Loucy (cell line): Measurements from ENCODE around the gene ABTB2.

ENCODE experiments used
- H2AFZ ChIP-seq: fragments of 200-600 bp; sonication (generic); 2 replicates; pipeline ENCODE4 v1.6.0; 2016; ENCODE audit warnings: antibody characterized with exemption, mild to moderate bottlenecking, low read length, moderate library complexity
- H3F3A ChIP-seq: fragments of 200-600 bp; 2 replicates; pipeline ENCODE4 v1.6.0; 2016; ENCODE audit warnings: antibody characterized with exemption, low read depth, mild to moderate bottlenecking
- H3K27me3 ChIP-seq: fragments of 200-600 bp; sonication (generic); 2 replicates; pipeline ENCODE4 v1.6.1; 2014; ENCODE audit warnings: low read length, mild to moderate bottlenecking; ENCODE audit not compliant: insufficient read depth, poor library complexity, severe bottlenecking
- H3K36me3 ChIP-seq: fragments of 200-600 bp; sonication (generic); 2 replicates; pipeline ENCODE4 v1.6.1; 2016; ENCODE audit warnings: low read length; ENCODE audit not compliant: insufficient read depth
- H3K4me1 ChIP-seq: fragments of 200-600 bp; sonication (generic); 2 replicates; pipeline ENCODE4 v1.5.1; 2014; ENCODE audit warnings: low read length, mild to moderate bottlenecking; ENCODE audit not compliant: insufficient read depth, poor library complexity, severe bottlenecking
- H3K4me2 ChIP-seq: fragments of 200-600 bp; sonication (generic); 2 replicates; pipeline ENCODE4 v1.6.0; 2014; ENCODE audit warnings: antibody characterized with exemption, low read length, low read depth, mild to moderate bottlenecking; ENCODE audit not compliant: poor library complexity, severe bottlenecking
- H3K4me3 ChIP-seq: fragments of 200-600 bp; sonication (generic); 2 replicates; pipeline ENCODE4 v1.5.1; 2014; ENCODE audit warnings: low read length, mild to moderate bottlenecking, mixed read lengths; ENCODE audit not compliant: poor library complexity, severe bottlenecking
- H3K79me2 ChIP-seq: fragments of 200-600 bp; sonication (generic); 2 replicates; pipeline ENCODE4 v1.6.1; 2014; ENCODE audit warnings: low read length; ENCODE audit not compliant: insufficient read depth
- H3K9ac ChIP-seq: fragments of 200-600 bp; sonication (generic); 2 replicates; pipeline ENCODE4 v1.6.0; 2014; ENCODE audit warnings: mild to moderate bottlenecking, low read depth, low read length, moderate library complexity; ENCODE audit not compliant: poor library complexity, severe bottlenecking
- H3K9me2 ChIP-seq: fragments of 200-600 bp; sonication (generic); replicated peaks from 2 replicates; pipeline ENCODE4 v1.6.1; 2016; ENCODE audit warnings: low read depth, low read length, mixed read lengths
- H3K9me3 ChIP-seq: fragments of 200-600 bp; sonication (generic); 2 replicates; pipeline ENCODE4 v1.6.1; 2014; ENCODE audit warnings: mild to moderate bottlenecking, antibody characterized with exemption, low read length, low read depth; ENCODE audit not compliant: insufficient read depth
- H4K20me1 ChIP-seq: fragments of 200-600 bp; sonication (generic); 2 replicates; pipeline ENCODE4 v1.6.0; 2014; ENCODE audit warnings: antibody characterized with exemption, low read length, mild to moderate bottlenecking; ENCODE audit not compliant: insufficient read depth, poor library complexity, severe bottlenecking
- EZH2phosphoT487 ChIP-seq: fragments of 200-600 bp; IDR thresholded peaks from 2 replicates; pipeline ENCODE4 v1.6.1; 2018; ENCODE audit warnings: antibody characterized with exemption, mild to moderate bottlenecking, moderate library complexity, borderline replicate concordance
- TF ChIP-seq, protein P1 (sequence below): fragments of 200-600 bp; sonication (generic); conservative IDR thresholded peaks from 2 replicates; pipeline ENCODE4 v1.5.1; 2014; ENCODE audit warnings: mild to moderate bottlenecking, antibody characterized with exemption, low read length

ABTB2 gene

GRCh38 chr11:34169686-34170085 lies 188.1 kb downstream of the ABTB2 start:
- Histone ChIP-seq H3K79me2 (no peaks in the 10 kb centered on the region), H3K9me2 (no peaks in the 10 kb centered on the region), H3K4me1 (peaks cover 3% of the 10 kb centered on the region), H4K20me1 (no peaks in the 10 kb centered on the region), H3K4me3 (no peak overlapping the region), H3F3A (no peaks in the 10 kb centered on the region), H3K36me3 (no peaks in the 10 kb centered on the region), H3K9me3 (no peaks in the 10 kb centered on the region), H2AFZ (no peak overlapping the region), H3K9ac (no peak overlapping the region), H3K4me2 (no peak overlapping the region), H3K27me3 (no peaks in the 10 kb centered on the region)
- TF ChIP-seq, protein P1, sequence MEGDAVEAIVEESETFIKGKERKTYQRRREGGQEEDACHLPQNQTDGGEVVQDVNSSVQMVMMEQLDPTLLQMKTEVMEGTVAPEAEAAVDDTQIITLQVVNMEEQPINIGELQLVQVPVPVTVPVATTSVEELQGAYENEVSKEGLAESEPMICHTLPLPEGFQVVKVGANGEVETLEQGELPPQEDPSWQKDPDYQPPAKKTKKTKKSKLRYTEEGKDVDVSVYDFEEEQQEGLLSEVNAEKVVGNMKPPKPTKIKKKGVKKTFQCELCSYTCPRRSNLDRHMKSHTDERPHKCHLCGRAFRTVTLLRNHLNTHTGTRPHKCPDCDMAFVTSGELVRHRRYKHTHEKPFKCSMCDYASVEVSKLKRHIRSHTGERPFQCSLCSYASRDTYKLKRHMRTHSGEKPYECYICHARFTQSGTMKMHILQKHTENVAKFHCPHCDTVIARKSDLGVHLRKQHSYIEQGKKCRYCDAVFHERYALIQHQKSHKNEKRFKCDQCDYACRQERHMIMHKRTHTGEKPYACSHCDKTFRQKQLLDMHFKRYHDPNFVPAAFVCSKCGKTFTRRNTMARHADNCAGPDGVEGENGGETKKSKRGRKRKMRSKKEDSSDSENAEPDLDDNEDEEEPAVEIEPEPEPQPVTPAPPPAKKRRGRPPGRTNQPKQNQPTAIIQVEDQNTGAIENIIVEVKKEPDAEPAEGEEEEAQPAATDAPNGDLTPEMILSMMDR: no peak
- TF ChIP-seq EZH2phosphoT487: no peak

GRCh38 chr11:34168642-34169420 lies 189.0 kb downstream of the ABTB2 start:
- Histone ChIP-seq H4K20me1 (no peaks in the 10 kb centered on the region), H3K9me2 (no peaks in the 10 kb centered on the region), H3K9me3 (no peaks in the 10 kb centered on the region), H3F3A (no peaks in the 10 kb centered on the region), H3K27me3 (no peaks in the 10 kb centered on the region), H3K4me1 (no peaks in the 10 kb centered on the region), H3K9ac (no peak overlapping the region), H3K36me3 (no peaks in the 10 kb centered on the region), H3K4me2 (no peak overlapping the region), H3K79me2 (no peaks in the 10 kb centered on the region), H2AFZ (no peak overlapping the region), H3K4me3 (no peak overlapping the region)
- TF ChIP-seq, protein P1: no peak
- TF ChIP-seq EZH2phosphoT487: no peak

GRCh38 chr11:34167961-34168360 lies 189.8 kb downstream of the ABTB2 start:
- Histone ChIP-seq H3K4me3 (no peak overlapping the region), H3K9ac (no peak overlapping the region), H3K79me2 (no peaks in the 10 kb centered on the region), H3K9me3 (no peaks in the 10 kb centered on the region), H3K4me2 (no peak overlapping the region), H2AFZ (no peak overlapping the region), H3K27me3 (no peaks in the 10 kb centered on the region), H3K9me2 (no peaks in the 10 kb centered on the region), H4K20me1 (no peaks in the 10 kb centered on the region), H3K36me3 (no peaks in the 10 kb centered on the region), H3K4me1 (no peaks in the 10 kb centered on the region), H3F3A (no peaks in the 10 kb centered on the region)
- TF ChIP-seq, protein P1: no peak
- TF ChIP-seq EZH2phosphoT487: no peak
